K562 (cell line): ENCODE data around the gene CDC23. TPM values are rescaled to one million over a fixed set of nuclear protein-coding genes. Genes with fewer than 3 reads are reported as not detected.
A peak's percentile ranks its signal among the peaks of the same experiment; 100 is the strongest.

Source experiments
- ELF2 ChIP-seq: fragments of 250-450 bp; sonication (Bioruptor Pico); IDR thresholded peaks from 2 replicates; pipeline ENCODE4 v1.5.0; 2021; ENCODE audit warnings: mild to moderate bottlenecking
- MECOM ChIP-seq: fragments of 250-450 bp; sonication (Bioruptor Pico); IDR thresholded peaks from 2 replicates; pipeline ENCODE4 v1.8.0; 2022; ENCODE audit warnings: inconsistent platforms
- NCOR1 ChIP-seq: fragments of 450-650 bp; IDR thresholded peaks from 2 replicates; pipeline ENCODE4 v1.6.1; 2016; ENCODE audit warnings: mild to moderate bottlenecking, moderate library complexity
- NR2C1 ChIP-seq, 2 experiments: fragments of 450-650 bp; IDR thresholded peaks; 2 replicates each; pipeline ENCODE4 v1.6.1; 2017; ENCODE audit warnings: mild to moderate bottlenecking in 2 of 2, antibody characterized with exemption in 1 of 2, inconsistent platforms in 1 of 2, missing compliant biosample characterization in 1 of 2, missing genetic modification characterization in 1 of 2
- POLR3A ChIP-seq: IDR thresholded peaks from 2 replicates; pipeline ENCODE4 v1.6.1; 2011; ENCODE audit warnings: borderline replicate concordance, mild to moderate bottlenecking, moderate library complexity; ENCODE audit not compliant: insufficient read length, insufficient read depth; ENCODE audit errors: extremely low read depth
- ZKSCAN1 ChIP-seq: fragments of 150-350 bp; IDR thresholded peaks from 2 replicates; pipeline ENCODE4 v1.6.1; 2016; ENCODE audit warnings: low read depth, low read length
- polyA plus RNA-seq, 8 experiments: library from polyadenylated mRNA; depleted of rRNA in 4 of 8; stranded (reverse) in 5 of 8; unstranded in 3 of 8; fragments of >200 nt; fragmentation: Nextera tagmentation in 2 of 8; fragmentation: Illumina TruSeq in 1 of 8; extraction: Ambion mirVana in 2 of 8; extraction: Trizol in 1 of 8; gene quantifications; 2 replicates each; pipeline versions ENCODE4 v1.2.1 to v1.2.3, GENCODE V29; 2011 to 2014; ENCODE audit warnings: inconsistent platforms in 1 of 8, missing spikeins in 1 of 8
- total RNA-seq, 7 experiments: library from RNA; depleted of rRNA in 6 of 7; stranded (reverse); fragments of >200 nt in 6 of 7; fragmentation: Illumina TruSeq in 2 of 7; extraction: Trizol in 2 of 7; gene quantifications; 2 replicates each; pipeline versions ENCODE4 v1.2.1 to v1.2.3, GENCODE V29; 2011 to 2021; ENCODE audit warnings: low replicate concordance in 1 of 7
- TF ChIP-seq, protein P1 (sequence below): fragments of 450-650 bp; formaldehyde crosslinking; IDR thresholded peaks from 2 replicates; pipeline ENCODE4 v1.4.0; 2020; ENCODE audit warnings: mild to moderate bottlenecking, moderate library complexity
- TF ChIP-seq, protein P2 (sequence below): fragments of 250-450 bp; sonication (Bioruptor Pico); IDR thresholded peaks from 2 replicates; pipeline ENCODE4 v1.8.0; 2022; ENCODE audit warnings: moderate library complexity, mild to moderate bottlenecking, inconsistent platforms
- TF ChIP-seq, protein P3 (sequence below): fragments of 450-650 bp; formaldehyde crosslinking; IDR thresholded peaks from 2 replicates; pipeline ENCODE4 v1.4.0; 2020; ENCODE audit warnings: mild to moderate bottlenecking, mixed read lengths
- TF ChIP-seq, protein P4 (sequence below): fragments of 450-650 bp; formaldehyde crosslinking; IDR thresholded peaks from 2 replicates; pipeline ENCODE4 v1.4.0; 2022; ENCODE audit warnings: missing genetic modification characterization
- TF ChIP-seq, protein P5 (sequence below): sonication (generic); formaldehyde crosslinking; IDR thresholded peaks from 2 replicates; pipeline ENCODE4 v1.8.0; 2023; ENCODE audit warnings: mild to moderate bottlenecking, missing genetic modification reagents
- TF ChIP-seq, protein P6 (sequence below): fragments of 450-650 bp; IDR thresholded peaks from one replicate; pipeline ENCODE4 v1.6.1; 2018; ENCODE audit warnings: mild to moderate bottlenecking, moderate library complexity; ENCODE audit not compliant: partially characterized antibody

Gene CDC23
- total and polyA plus RNA-seq, 9 of the 15 experiments (the other 6 are each of a cell fraction or from before 2014, with no cell fraction given), result 34.5 to 157 (median 65.5) TPM

DNA sequence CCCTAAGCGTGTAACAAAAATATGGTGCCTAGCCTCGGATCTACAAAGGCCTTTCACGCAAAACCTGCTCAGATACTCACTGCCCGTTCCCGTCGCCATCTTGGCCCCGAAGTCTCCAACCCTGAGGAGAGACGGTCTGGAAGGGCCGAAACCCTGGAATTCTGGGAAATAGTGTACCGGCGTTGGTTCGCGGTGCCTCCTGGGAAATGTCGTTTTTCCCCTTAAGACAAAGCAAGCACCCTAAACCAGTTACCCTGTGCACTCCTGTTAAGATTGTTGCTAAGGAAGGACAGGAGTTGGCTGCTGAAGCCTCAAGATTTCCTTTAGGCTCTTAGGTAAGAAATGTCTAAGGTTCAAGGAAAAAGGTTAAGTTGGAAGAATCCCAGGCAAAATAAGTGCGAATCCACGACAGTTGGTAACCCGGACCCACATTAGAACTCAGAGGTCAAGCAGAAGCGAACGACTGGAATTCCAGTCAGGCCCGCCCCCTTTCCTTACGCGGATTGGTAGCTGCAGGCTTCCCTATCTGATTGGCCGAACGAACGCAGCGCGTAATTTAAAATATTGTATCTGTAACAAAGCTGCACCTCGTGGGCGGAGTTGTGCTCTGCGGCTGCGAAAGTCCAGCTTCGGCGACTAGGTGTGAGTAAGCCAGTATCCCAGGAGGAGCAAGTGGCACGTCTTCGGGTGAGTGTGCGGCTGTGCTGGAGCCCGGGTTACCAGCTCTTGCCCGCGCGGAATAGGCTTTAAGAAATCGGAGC lies 34.4 kb downstream of the CDC23 start, which contains the start of the genes BRD8 and KIF20A (continued):
- TF ChIP-seq, protein P1, sequence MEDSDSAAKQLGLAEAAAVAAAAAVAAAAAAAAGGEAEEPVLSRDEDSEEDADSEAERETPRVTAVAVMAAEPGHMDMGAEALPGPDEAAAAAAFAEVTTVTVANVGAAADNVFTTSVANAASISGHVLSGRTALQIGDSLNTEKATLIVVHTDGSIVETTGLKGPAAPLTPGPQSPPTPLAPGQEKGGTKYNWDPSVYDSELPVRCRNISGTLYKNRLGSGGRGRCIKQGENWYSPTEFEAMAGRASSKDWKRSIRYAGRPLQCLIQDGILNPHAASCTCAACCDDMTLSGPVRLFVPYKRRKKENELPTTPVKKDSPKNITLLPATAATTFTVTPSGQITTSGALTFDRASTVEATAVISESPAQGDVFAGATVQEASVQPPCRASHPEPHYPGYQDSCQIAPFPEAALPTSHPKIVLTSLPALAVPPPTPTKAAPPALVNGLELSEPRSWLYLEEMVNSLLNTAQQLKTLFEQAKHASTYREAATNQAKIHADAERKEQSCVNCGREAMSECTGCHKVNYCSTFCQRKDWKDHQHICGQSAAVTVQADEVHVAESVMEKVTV (CRISPR knock-in tag), result no peak
- TF ChIP-seq, protein P2, sequence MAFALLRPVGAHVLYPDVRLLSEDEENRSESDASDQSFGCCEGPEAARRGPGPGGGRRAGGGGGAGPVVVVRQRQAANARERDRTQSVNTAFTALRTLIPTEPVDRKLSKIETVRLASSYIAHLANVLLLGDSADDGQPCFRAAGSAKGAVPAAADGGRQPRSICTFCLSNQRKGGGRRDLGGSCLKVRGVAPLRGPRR, result no peak
- TF ChIP-seq MECOM (peak; percentile 73), POLR3A (no peak), NCOR1 (no peak), NR2C1 (IDR thresholded peaks at IDR 0.05) (peak; percentile 99), NR2C1 (tag; IDR thresholded peaks at IDR 0.05) (peak; percentile 99), ELF2 (no peak), ZKSCAN1 (no peak)
- TF ChIP-seq, protein P3, sequence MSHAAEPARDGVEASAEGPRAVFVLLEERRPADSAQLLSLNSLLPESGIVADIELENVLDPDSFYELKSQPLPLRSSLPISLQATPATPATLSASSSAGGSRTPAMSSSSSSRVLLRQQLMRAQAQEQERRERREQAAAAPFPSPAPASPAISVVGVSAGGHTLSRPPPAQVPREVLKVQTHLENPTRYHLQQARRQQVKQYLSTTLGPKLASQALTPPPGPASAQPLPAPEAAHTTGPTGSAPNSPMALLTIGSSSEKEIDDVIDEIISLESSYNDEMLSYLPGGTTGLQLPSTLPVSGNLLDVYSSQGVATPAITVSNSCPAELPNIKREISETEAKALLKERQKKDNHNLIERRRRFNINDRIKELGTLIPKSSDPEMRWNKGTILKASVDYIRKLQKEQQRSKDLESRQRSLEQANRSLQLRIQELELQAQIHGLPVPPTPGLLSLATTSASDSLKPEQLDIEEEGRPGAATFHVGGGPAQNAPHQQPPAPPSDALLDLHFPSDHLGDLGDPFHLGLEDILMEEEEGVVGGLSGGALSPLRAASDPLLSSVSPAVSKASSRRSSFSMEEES, result no peak
- TF ChIP-seq, protein P4, sequence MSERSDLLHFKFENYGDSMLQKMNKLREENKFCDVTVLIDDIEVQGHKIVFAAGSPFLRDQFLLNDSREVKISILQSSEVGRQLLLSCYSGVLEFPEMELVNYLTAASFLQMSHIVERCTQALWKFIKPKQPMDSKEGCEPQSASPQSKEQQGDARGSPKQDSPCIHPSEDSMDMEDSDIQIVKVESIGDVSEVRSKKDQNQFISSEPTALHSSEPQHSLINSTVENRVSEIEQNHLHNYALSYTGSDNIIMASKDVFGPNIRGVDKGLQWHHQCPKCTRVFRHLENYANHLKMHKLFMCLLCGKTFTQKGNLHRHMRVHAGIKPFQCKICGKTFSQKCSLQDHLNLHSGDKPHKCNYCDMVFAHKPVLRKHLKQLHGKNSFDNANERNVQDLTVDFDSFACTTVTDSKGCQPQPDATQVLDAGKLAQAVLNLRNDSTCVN (CRISPR knock-in tag), result 0 out of 2 replicates have a peak, but pooled peaks have one; percentile 2
- TF ChIP-seq, protein P5, sequence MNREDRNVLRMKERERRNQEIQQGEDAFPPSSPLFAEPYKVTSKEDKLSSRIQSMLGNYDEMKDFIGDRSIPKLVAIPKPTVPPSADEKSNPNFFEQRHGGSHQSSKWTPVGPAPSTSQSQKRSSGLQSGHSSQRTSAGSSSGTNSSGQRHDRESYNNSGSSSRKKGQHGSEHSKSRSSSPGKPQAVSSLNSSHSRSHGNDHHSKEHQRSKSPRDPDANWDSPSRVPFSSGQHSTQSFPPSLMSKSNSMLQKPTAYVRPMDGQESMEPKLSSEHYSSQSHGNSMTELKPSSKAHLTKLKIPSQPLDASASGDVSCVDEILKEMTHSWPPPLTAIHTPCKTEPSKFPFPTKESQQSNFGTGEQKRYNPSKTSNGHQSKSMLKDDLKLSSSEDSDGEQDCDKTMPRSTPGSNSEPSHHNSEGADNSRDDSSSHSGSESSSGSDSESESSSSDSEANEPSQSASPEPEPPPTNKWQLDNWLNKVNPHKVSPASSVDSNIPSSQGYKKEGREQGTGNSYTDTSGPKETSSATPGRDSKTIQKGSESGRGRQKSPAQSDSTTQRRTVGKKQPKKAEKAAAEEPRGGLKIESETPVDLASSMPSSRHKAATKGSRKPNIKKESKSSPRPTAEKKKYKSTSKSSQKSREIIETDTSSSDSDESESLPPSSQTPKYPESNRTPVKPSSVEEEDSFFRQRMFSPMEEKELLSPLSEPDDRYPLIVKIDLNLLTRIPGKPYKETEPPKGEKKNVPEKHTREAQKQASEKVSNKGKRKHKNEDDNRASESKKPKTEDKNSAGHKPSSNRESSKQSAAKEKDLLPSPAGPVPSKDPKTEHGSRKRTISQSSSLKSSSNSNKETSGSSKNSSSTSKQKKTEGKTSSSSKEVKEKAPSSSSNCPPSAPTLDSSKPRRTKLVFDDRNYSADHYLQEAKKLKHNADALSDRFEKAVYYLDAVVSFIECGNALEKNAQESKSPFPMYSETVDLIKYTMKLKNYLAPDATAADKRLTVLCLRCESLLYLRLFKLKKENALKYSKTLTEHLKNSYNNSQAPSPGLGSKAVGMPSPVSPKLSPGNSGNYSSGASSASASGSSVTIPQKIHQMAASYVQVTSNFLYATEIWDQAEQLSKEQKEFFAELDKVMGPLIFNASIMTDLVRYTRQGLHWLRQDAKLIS (CRISPR knock-in tag), result no peak
- TF ChIP-seq, protein P6, sequence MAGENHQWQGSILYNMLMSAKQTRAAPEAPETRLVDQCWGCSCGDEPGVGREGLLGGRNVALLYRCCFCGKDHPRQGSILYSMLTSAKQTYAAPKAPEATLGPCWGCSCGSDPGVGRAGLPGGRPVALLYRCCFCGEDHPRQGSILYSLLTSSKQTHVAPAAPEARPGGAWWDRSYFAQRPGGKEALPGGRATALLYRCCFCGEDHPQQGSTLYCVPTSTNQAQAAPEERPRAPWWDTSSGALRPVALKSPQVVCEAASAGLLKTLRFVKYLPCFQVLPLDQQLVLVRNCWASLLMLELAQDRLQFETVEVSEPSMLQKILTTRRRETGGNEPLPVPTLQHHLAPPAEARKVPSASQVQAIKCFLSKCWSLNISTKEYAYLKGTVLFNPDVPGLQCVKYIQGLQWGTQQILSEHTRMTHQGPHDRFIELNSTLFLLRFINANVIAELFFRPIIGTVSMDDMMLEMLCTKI, result no peak
